Hematopoietic multipotent progenitor cell (in vitro differentiated cells): Measurements from ENCODE around the gene SPATC1L. TPM values are rescaled to one million over a fixed set of nuclear protein-coding genes. Genes with fewer than 3 reads are reported as not detected.
"Not testable (repeated sequence)": the region's sequence is repeated elsewhere in the genome, so short reads cannot be mapped to it uniquely, and the experiment has no call there.

Experiments used
- DNase-seq, 3 donors: peaks; one replicate each; pipeline ENCODE4 v3.0.0-alpha.2; 2011 to 2015; ENCODE audit warnings: low read depth in 2 of 3, low spot score in 2 of 3
- total RNA-seq: library from RNA; depleted of rRNA; stranded (reverse); fragments of >200 nt; gene quantifications from one replicate; pipeline ENCODE4 v1.2.3, GENCODE V29; 2012

Gene SPATC1L
- total RNA-seq, 1 donor = 21.5 TPM

DNA sequence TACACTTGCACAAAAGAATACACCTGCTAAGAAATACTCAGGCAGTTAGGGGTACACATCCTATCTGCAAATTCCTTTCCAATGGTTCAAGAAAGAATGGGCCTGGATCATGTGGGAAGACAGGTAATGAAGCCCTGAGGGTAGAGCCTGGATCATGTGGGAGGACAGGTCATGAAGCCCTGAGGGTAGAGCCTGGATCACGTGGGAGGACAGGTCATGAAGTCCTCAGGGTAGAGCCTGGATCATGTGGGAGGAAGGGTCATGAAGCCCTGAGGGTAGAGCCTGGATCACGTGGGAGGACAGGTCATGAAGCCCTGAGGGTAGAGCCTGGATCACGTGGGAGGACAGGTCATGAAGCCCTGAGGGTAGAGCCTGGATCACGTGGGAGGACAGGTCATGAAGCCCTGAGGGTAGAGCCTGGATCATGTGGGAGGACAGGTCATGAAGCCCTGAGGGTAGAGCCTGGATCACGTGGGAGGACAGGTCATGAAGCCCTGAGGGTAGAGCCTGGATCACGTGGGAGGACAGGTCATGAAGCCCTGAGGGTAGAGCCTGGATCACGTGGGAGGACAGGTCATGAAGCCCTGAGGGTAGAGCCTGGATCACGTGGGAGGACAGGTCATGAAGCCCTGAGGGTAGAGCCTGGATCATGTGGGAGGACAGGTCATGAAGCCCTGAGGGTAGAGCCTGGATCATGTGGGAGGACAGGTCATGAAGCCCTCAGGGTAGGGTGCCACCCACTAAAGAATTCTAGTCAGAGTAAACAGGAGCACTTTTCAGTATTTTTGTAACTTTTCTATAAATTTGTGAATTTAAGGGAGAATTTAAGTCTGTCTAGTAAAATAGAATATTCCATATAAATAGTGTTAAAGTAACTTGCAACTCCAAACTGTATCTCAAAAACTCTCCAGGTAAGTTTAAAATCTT is 16.9 kb upstream of the SPATC1L start:
- not testable (repeated sequence) for DNase-seq

DNA sequence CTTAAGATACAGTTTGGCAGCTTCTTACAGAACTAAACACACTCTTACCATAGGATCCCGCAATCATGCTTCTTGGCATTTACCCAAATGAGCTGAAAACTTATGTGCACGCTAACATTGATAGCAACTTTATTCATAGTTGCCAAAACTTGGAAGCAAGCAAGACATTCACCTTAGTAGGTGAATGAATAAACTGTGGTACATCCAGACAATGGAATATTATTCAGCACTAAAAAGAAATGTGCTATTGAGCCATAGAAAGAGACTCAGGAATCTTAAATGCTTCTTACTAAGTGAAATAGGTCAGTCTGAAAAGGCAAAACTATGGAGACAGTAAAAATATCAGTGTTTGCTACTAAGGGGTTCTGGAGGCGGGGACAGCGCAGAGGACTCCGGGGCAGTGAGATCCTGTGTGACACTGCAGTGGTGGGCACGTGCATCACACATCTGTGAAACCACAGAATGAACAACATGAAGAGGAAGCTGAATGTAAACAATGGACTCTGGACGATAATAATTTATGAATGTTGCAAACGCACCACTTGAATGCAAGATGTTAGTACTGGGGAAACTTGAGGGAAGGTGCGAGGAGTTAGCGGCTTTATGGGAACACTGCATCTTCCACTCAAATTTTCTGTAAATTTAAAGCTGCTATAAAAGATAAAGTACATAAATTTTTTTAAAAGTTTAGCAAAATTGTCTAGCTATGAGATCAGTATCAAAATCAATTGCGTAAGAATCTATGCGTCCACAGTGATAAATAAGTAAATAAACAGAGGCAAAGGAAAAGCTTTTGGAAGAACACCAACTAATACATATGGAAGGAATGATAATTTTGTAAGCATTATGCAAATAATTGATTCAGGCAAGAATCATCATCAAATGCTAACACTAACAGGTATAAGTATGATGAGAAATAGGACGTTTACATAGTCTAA is 15.4 kb upstream of the SPATC1L start:
- DNase-seq = no peak

DNA sequence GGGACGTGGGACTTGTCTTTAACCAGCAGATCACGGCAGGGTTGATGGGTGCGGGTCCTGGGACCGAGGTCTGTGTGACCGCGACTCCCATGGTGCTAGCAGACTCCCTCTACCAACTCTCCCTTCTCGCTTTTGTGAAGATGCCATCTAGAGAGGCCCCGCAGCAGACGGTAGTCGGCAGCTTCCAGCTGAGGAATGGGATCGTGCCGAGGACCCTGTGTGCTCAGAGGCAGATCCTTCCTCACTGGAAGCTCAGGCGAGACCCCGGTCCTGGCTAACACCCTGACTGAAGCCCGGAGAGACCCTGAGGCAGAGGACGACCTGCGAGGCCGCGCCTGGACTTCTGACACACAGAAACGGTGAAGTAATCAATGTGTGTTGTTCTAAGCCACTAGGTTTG is 12.5 kb upstream of the SPATC1L start:
- DNase-seq = no peak

DNA sequence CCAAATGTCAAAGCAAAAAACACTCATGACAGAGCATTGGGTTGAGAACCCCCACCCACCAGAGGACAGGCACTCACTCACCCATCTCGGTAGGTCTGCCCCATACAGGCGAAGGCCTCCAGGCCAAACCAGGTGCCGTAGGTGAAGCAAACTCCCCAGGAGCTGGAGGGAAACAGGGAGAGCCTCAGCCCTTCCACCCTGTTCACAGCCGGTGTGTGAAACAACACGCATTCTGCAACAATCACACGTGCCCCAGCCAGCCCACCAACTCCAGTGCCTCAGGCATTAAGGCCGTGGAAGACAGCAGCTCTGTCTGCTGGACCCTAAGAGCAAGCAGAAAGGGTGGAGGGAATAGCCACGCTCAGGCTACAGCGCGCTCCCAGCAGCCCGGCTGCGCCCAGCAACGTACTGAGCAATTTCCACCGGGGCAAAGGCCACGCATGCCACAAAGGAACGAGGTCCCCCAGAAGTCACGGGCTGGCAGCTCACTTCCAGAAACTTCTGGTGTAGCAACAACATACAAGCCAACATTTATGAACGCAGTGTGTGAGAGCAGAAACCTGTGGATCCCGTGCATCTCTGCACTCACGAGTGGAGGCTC is 11.4 kb upstream of the SPATC1L start:
- DNase-seq = no peak

DNA sequence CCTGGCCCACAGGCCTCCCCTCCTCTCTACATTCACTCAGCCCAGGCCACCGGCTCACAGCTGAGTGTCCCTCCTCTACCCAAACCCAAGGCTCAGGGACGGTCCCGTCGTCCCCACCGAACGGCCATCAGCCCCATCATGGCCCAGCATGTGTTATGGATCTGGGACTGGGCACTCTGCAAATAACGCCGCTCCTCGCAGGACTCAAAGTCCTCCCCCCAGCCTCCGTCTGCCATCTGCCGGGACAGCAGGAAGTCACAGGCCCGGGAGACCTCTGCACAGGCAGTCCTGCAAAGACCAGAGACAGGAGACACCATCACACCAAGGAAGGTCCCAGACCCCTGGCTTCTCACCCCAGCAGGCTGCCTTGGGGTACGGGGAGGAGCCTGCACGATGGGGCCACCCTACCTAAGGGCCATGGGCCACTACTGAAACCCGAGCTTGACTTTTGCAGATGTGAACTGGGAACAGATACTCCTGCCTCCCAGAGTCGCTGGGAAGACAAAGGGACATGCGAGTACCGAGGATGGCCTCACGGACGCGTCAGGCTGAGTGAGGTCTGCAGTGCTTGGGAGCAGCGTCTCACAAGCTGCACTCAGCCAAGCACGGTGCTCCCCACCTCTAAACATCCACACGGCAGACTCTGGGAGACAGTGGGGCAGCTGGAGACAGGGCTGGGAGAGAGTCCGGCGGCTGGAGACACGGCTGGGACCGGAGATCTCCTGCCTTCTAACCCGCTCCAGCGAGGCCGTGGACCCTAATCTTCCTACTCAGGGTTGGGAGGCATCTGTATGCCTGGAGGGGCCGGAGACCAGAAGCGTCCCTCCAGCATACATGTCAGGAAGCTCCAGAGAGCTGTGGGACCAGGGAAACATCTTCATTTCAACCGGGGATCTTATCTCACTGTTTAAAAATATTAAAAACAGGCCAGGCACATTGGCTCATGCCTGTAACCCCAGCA is 10.4 kb upstream of the SPATC1L start:
- no peak for DNase-seq

DNA sequence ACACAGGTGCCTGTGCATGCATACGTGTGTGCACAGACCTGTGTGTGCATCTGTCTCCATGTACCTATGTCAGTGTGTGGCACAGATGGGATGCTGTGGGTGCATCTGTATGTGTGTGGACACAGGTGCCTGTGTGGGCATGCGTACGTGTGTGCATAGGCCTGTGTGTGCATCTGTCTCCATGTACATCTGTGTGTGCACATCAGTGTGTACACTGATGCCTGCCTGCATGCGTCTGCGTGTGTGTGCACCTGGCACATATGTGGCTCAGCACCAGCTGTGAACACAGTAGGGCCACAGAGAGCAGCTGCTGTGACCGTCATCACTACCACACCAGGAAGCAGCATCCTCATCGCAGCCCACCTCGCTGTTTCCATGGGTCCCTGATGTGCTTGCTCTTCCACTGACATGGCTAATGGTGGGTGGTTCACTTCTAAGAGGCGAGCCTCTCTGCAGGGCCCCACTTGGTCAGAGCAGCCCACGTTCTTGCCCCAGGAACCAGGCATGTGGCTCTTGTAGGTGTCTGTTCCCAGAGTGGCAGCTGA is 9.6 kb upstream of the SPATC1L start:
- no peak for DNase-seq

DNA sequence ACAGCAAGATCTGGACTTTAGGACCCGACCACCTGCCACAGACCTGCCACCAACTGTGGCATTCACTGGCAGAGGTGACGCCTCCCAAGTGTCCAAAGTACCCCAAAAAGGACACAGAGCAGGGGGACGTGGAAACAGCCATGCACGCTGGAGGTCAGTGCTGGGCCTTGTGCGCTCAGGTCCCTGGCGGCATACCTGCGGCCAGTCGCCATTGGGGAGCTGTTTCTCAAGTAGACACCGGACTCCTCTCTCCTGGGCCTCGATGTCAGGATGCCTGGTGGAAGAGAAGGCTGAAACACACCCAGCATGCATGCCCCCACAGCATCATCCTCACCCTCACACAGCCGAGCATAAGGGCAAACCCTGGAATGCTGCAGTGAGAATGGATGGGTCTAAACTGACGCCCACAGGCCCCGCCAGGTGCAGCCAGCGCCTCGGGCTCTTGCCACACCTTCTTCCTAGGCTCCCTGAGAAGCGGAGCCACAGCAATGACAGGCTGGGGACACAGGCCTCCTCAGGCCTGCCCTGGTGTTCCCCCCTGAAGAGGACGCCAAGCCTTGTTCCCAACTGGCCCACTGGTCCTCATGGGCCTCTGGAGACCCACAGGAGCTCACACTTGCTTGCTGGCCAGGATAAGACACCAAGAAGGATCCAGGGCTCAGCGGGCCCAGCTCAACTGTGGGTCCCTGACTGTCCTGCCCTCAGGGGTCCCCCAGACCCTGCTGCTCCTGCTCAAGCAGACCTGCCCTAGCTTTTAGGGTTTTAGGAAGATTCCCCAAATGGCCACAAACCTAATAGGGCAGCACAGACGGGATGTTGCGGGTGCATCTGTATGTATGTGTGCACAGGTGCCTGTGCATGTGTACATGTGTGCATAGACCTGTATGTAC is 7.7 kb upstream of the SPATC1L start:
- DNase-seq = no peak

DNA sequence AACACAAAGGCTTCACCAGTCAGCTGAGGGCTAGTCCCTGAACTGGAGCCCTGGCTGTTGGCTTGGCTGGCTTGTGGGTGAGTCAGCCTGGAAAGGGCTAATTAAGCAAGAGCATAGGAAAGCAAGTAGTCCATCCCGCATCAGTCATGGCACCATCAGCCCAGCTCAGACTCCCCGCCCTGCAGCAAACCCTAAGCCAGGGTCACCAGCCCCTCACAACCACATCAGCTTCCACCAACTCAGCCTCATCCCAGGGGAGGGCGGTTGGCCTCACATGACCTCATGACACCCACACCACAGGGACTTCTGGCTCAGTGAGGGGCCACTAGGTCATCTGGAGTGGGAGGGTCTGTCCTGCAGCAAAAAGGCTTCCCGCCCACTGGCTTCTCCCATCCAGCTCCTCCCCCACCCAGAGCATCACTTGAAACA is 7.0 kb upstream of the SPATC1L start:
- no peak for DNase-seq

DNA sequence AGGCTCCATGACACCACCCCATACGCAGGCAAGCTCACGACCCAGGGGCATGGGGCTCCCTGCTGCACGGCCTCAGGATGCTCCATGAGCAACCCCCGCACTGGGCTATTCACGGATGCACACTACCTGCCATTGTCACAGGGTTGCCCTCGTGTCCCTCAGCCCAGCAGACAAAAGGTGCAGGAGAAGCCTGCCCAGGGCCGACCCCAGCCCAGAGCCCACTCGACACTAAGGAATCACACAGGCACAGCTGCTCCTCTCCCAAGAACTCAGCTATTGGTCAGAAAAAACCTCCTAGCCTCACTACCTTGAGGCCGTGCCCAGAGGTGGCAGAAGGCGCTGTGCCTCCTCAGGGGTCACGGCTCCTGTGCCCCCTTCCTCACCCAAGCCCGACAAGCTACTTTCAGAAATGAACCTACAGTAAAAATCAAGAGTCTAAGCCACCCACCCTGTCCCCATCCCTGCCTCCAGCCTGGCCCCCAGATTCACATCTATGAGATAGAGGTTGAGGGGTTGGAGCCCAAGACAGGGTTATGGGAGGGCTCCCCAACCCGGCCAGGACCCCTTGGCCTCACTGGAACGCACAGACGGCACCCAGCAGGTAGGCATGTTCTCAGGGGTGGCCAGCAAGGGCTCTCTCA is 6.4 kb upstream of the SPATC1L start:
- no peak for DNase-seq

DNA sequence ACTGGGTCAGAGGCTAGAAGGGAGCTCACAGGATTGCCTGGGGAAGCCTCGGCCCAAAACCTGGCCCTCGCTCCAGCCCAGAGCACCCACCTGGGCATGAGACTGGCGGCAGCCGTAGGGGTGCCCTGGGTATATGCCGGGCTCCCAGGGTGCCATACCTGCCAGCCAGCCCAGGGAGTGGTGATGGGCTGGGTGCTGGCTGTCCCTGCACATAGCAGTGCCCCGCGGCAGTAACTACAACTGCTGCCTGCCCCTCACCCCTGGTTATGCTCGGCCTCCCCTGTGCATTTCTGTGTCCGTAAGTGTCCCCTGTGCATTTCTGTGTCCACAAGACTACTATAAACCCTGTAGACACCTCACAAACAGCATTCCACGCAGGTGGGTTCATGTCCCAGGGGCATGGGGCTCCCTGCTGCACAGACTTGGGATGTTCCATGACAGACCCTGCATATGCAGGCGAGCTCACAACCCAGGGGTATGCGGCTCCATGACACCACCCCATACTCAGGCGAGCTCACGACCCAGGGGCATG is 5.8 kb upstream of the SPATC1L start:
- no peak for DNase-seq

DNA sequence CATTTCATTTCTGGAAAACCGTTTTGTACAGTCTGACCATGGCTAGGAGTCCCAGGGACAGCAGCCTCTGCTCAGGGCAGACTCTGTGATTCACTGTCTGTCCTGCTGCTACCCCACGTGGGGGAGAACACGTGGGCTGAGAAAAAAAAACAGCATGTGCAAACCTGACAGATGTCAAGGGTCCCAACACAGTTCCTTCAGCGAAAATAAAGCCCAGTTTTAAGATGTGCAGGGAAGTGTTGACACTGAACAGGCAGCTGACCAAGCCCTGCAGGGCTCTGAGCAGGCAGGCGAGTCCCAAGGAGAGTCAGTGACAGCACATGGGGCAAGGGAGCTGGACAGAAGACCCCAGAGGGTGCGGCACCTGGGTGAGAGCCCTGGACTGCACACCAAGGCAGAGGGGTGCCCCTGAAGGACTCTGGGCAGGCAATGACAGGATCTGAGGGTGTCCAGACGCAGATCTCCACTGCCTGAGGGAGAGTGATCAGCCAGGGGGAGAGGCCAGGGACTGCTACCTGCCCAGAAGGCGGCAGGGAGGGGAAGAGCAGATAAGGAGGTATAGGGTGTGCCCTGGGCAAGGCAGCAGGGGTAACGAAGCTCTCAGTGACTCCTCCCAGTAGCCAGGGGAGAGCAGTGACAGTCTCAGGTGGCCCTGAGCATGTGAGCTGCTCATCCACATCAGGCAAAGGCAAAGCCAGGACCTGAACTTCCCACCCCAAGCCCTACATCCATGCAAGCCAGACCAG is 5.1 kb upstream of the SPATC1L start:
- DNase-seq = no peak

DNA sequence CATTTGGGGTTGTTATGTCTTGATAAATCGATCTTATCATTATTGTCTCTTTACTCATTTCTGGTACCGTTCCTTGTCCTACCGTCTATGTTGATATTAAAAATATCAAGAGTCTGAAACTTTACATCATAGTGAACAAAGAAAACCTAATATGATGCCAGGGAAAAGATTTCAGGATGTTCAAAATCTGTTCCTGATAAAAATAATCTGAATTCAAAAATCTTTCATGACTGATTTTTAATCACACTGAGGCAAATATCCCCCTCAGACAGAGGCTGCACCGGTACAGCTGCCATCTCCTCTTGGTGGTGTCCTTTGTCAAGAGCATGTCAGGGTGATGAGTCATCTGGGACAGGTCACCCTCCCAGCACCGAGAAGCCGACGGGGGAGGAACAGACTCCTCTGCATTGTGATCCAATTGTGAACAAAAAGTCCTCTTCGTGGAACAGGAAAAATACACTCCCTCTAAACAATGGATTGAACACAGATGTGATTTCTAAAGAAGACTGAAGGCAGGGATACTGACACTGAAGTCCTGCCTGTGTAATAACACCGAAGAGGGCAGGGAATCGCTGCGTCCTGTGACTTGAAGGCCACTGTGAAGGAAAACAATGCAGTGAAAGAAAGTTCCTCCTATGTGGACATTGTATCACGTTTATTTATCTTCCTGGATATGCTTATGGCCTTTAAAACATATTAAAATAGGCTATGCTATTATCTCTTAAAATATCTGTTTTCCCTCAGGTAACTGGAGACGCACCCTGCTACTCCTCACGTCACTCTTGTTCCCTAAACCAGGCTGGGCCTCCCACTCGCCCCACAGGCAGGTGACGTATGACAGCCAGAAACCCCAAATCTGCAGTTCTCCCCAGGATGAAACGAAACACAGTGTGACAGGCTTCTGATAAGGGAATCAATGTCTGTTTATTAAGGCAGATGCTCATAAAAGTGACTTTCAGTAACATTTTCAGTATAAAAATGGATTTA is 4.3 kb upstream of the SPATC1L start:
- no peak for DNase-seq

DNA sequence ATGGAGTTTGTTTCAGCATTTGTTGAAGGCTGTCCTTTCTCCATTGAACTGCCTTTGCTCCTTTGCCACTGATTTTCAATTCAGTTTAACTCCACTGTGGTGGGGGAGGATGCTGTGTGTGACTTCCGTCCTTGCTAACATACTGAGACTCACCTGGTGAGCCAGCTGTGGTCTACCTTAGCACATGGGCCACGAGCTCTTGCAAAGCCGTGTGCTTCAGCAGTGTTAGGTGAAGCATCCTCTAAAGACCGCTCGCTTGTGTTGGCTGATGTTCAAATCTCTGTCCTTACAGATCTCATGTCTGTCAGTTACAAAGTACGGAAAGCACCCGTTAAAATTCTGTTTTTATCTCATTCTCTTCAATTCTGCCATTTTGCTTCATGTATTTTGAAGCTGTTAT is 3.6 kb upstream of the SPATC1L start:
- DNase-seq = no peak

DNA sequence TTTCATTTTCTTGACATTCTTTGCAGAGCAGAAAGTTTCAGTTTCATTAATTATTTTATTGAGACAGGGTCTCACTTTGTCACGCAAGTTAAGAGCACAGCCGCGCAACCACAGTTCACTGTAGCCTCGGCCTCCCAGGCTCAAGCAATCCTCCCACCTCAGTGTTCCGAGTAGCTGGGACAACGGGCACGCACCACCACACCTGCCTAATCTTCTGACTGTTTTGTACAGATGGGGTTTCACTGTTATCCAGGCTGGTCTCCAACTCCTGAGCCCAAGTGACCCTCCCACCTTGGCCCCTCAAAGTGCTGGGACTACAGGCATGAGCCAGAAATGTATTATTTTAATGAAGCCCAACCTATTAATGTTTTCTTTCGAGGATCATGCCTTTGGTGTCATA is 3.0 kb upstream of the SPATC1L start:
- no peak for DNase-seq

DNA sequence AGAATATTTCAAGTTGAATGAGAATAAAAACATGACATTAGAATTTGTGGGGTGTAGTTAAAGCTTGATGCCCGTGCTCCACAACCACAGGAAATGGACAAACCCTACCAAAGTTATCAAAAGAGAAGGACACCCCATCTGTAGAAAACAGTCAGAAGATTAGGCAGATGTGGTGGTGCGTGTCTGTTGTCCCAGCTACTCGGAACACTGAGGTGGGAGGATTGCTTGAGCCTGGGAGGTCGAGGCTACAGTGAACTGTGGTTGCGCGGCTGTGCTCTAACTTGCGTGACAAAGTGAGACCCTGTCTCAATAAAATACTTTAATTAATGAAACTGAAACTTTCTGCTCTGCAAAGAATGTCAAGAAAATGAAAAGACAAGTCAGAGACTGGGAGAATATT is 1.5 kb upstream of the SPATC1L start:
- DNase-seq = no peak
